GM23338 (cell line): Measurements from ENCODE around the gene FXYD7. TPM values are rescaled to one million over a fixed set of nuclear protein-coding genes. Genes with fewer than 3 reads are reported as not detected.

Experiments used
- ATAC-seq: fragments of 200-7000 bp; cut with Tn5 transposase; 3 replicates; pipeline ENCODE4 v1.9.1; 2020
- DNase-seq: peaks from one replicate; pipeline ENCODE4 v3.0.0-alpha.2; 2015; ENCODE audit warnings: low spot score
- H2AFZ ChIP-seq: fragments of 200-600 bp; sonication (generic); 2 replicates; pipeline ENCODE4 v1.8.0; 2016; ENCODE audit warnings: antibody characterized with exemption, mild to moderate bottlenecking, moderate library complexity
- H3F3A ChIP-seq: fragments of 200-600 bp; sonication (generic); replicated peaks from 2 replicates; pipeline ENCODE4 v1.8.0; 2017; ENCODE audit warnings: antibody characterized with exemption, mixed run types, low read depth
- H3K27ac ChIP-seq: fragments of 200-600 bp; sonication (generic); 2 replicates; pipeline ENCODE4 v1.6.1; 2016; ENCODE audit warnings: low read depth
- H3K27me3 ChIP-seq: fragments of 200-600 bp; sonication (generic); 2 replicates; pipeline ENCODE4 v1.8.0; 2016; ENCODE audit warnings: mild to moderate bottlenecking, mixed run types, moderate library complexity; ENCODE audit not compliant: insufficient read depth
- H3K36me3 ChIP-seq: fragments of 200-600 bp; sonication (generic); 2 replicates; pipeline ENCODE4 v1.8.0; 2016; ENCODE audit warnings: mild to moderate bottlenecking; ENCODE audit not compliant: insufficient read depth
- H3K4me1 ChIP-seq: fragments of 200-600 bp; sonication (generic); 2 replicates; pipeline ENCODE4 v1.8.0; 2016; ENCODE audit warnings: mild to moderate bottlenecking, moderate library complexity; ENCODE audit not compliant: insufficient read depth
- H3K4me2 ChIP-seq: fragments of 200-600 bp; sonication (generic); 2 replicates; pipeline ENCODE4 v1.7.1; 2017; ENCODE audit warnings: mixed run types
- H3K4me3 ChIP-seq: fragments of 200-600 bp; sonication (generic); 2 replicates; pipeline ENCODE4 v1.6.1; 2016; ENCODE audit warnings: mixed run types
- H3K79me2 ChIP-seq: fragments of 200-600 bp; sonication (generic); replicated peaks from 2 replicates; pipeline ENCODE4 v1.8.0; 2017; ENCODE audit warnings: mild to moderate bottlenecking; ENCODE audit not compliant: insufficient read depth
- H3K9me2 ChIP-seq: fragments of 200-600 bp; sonication (generic); 2 replicates; pipeline ENCODE4 v1.8.0; 2017; ENCODE audit not compliant: insufficient read depth
- H4K20me1 ChIP-seq: fragments of 200-600 bp; sonication (generic); replicated peaks from 2 replicates; pipeline ENCODE4 v1.8.0; 2017; ENCODE audit warnings: mild to moderate bottlenecking; ENCODE audit not compliant: insufficient read depth
- H3K27ac Mint-ChIP-seq: 2 replicates; pipeline ENCODE4 v1.8.0; 2020; ENCODE audit warnings: inconsistent platforms, mild to moderate bottlenecking, moderate library complexity, mixed read lengths
- H3K27me3 Mint-ChIP-seq: 3 replicates; pipeline ENCODE4 v1.8.0; 2022; ENCODE audit warnings: low read depth, mild to moderate bottlenecking, moderate library complexity, mixed read lengths, inconsistent platforms; ENCODE audit not compliant: insufficient read depth, poor library complexity
- H3K36me3 Mint-ChIP-seq: 3 replicates; pipeline ENCODE4 v1.8.0; 2021; ENCODE audit warnings: low read depth, mild to moderate bottlenecking, inconsistent platforms, moderate library complexity, mixed read lengths
- H3K4me1 Mint-ChIP-seq: 3 replicates; pipeline ENCODE4 v1.8.0; 2020; ENCODE audit warnings: mild to moderate bottlenecking, inconsistent platforms, mixed read lengths
- H3K4me3 Mint-ChIP-seq: 3 replicates; pipeline ENCODE4 v1.8.0; 2021; ENCODE audit warnings: moderate library complexity, mild to moderate bottlenecking, inconsistent platforms, mixed read lengths
- H3K9me3 Mint-ChIP-seq: 3 replicates; pipeline ENCODE4 v1.8.0; 2020; ENCODE audit warnings: moderate library complexity, mild to moderate bottlenecking, inconsistent platforms, mixed read lengths
- CREB1 ChIP-seq: fragments of 250-450 bp; sonication (Bioruptor Pico); IDR thresholded peaks from 2 replicates; pipeline ENCODE4 v1.5.0; 2020; ENCODE audit warnings: low read depth, mild to moderate bottlenecking, moderate library complexity
- CTCF ChIP-seq, 2 experiments: fragments of 200-600 bp in 1 of 2; sonication (generic) in 1 of 2; conservative IDR thresholded peaks; 2 replicates each; pipeline versions ENCODE4 v1.5.1 to v1.6.1; 2016 to 2017; ENCODE audit warnings: antibody characterized with exemption in 2 of 2, low read depth in 2 of 2, mild to moderate bottlenecking in 2 of 2, moderate library complexity in 1 of 2
- ETS1 ChIP-seq: IDR thresholded peaks from 2 replicates; pipeline ENCODE4 v1.6.1; 2016; ENCODE audit warnings: antibody characterized with exemption
- EZH2 ChIP-seq: fragments of 200-600 bp; sonication (generic); IDR thresholded peaks from one replicate; pipeline ENCODE4 v1.8.0; 2017; ENCODE audit warnings: antibody characterized with exemption, mild to moderate bottlenecking, low read depth; ENCODE audit not compliant: unreplicated experiment
- EZH2phosphoT487 ChIP-seq: fragments of 200-600 bp; sonication (generic); IDR thresholded peaks from one replicate; pipeline ENCODE4 v1.8.1; 2018; ENCODE audit warnings: antibody characterized with exemption; ENCODE audit not compliant: unreplicated experiment
- JUNB ChIP-seq: IDR thresholded peaks from one replicate; pipeline ENCODE4 v1.6.1; 2016; ENCODE audit warnings: antibody characterized with exemption; ENCODE audit not compliant: unreplicated experiment
- NANOG ChIP-seq: IDR thresholded peaks from 2 replicates; pipeline ENCODE4 v1.6.1; 2016; ENCODE audit warnings: antibody characterized with exemption, borderline replicate concordance
- POLR2AphosphoS5 ChIP-seq: IDR thresholded peaks from 2 replicates; pipeline ENCODE4 v1.6.1; 2016; ENCODE audit warnings: antibody characterized with exemption, low read depth
- REST ChIP-seq: IDR thresholded peaks from one replicate; pipeline ENCODE4 v1.6.1; 2018; ENCODE audit warnings: antibody characterized with exemption; ENCODE audit not compliant: unreplicated experiment
- ZNF331 ChIP-seq: fragments of 250-450 bp; sonication (Bioruptor Pico); IDR thresholded peaks from 2 replicates; pipeline ENCODE4 v1.5.0; 2020; ENCODE audit warnings: low read depth, mild to moderate bottlenecking, moderate library complexity
- ZNF462 ChIP-seq: fragments of 250-450 bp; sonication (Bioruptor Pico); IDR thresholded peaks from 2 replicates; pipeline ENCODE4 v1.5.0; 2020; ENCODE audit warnings: mild to moderate bottlenecking, moderate library complexity
- polyA plus RNA-seq: library from polyadenylated mRNA; unstranded; fragments of >200 nt; fragmentation: Nextera tagmentation; extraction: Ambion mirVana; gene quantifications from 2 replicates; pipeline ENCODE4 v1.2.1, GENCODE V29; 2016
- total RNA-seq: library from RNA; depleted of rRNA; stranded (reverse); fragments of >200 nt; shearing (Covaris generic); gene quantifications from 2 replicates; pipeline ENCODE4 v1.2.3, GENCODE V29; 2014

FXYD7 gene
- total and polyA plus RNA-seq, 2 experiments from 2014 or later, result 9.6 to 44.0 TPM

DNA sequence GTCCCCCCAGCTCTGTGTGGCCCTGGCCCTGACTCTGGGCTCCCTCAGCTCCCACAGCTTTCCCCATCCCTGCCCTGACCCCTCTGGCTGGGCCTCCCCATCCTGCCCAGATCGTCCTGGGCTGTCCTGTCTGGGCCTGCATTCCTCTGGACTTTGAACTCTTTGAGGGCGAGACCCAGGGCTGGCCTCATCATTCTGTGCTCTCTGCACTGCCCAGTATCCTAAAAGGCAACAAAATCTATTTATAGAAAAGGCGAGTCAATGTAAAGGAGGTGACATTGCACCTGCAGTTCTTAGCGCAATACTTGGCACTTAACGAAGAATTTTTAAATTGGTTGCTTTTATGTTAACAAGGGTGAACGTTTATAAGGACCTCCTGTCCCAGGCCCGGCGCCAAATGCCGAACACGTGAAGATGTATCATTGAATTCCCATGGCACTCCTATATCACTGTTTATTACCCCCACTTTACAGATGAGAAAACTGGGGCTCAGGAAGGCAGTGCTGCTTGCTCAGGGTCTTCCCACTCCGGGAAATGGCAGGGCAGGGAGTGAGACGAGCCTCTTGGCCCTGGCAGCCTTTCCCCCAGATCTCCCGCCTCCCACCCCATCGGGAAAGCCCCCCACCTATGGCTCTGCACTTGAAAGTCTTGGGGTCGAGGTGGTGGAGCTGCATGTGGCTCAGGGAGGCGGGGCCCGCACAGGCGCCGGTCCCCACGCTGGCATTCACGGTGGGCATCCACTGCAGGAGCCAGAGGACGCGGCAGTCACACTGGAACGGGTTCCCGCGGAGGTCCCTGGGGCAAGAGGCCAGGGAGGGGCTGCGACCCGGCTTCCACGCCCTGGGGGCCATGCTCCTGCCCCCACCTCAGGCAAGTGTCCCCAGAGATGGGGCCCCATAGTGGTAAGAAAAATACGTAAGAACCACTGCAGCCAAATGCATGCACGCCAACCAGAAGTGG, 12.0 kb upstream of the FXYD7 start:
- DNase-seq, result no peak
- no peaks in the 10 kb centered on the region for H4K20me1 ChIP-seq
- H3K4me1 Mint-ChIP-seq, result peaks cover 12% of the 10 kb centered on the region
- H3K4me1 ChIP-seq, result peaks cover 11% of the 10 kb centered on the region; the same call in 1 of the 2 replicates
- TF ChIP-seq NANOG (no peak), ETS1 (no peak), CTCF (conservative IDR thresholded peaks at IDR 0.05; ENCODE audit: low read depth in 2 of 2) (no peak), CREB1 (CRISPR knock-in tag) (no peak), ZNF331 (CRISPR knock-in tag) (no peak), EZH2phosphoT487 (no peak), ZNF462 (CRISPR knock-in tag) (no peak), EZH2 (no peak), JUNB (no peak), POLR2AphosphoS5 (no peak), REST (no peak)
- no peak overlapping the region for H3K27ac ChIP-seq
- no peak overlapping the region for H3K4me3 ChIP-seq
- no peaks in the 10 kb centered on the region; the same call in 2 of the 3 replicates for H3K36me3 Mint-ChIP-seq
- H3F3A ChIP-seq, result 0 out of 2 replicates have a peak, but pooled peaks cover 2% of the 10 kb centered on the region
- peaks cover 4% of the 10 kb centered on the region for H3K27me3 Mint-ChIP-seq
- no peak overlapping the region for H3K4me2 ChIP-seq
- H3K36me3 ChIP-seq, result no peaks in the 10 kb centered on the region
- H3K27ac Mint-ChIP-seq, result no peak overlapping the region
- no peak for ATAC-seq
- H3K4me3 Mint-ChIP-seq, result no peak overlapping the region
- H3K9me3 Mint-ChIP-seq, result no peaks in the 10 kb centered on the region
- H3K27me3 ChIP-seq, result no peaks in the 10 kb centered on the region
- peaks cover 10% of the 10 kb centered on the region for H3K9me2 ChIP-seq
- H3K79me2 ChIP-seq, result no peaks in the 10 kb centered on the region
- H2AFZ ChIP-seq, result no peak overlapping the region
